GM18861 (cell line): ENCODE results near the gene TVP23C.

Experiments
- ATAC-seq: cut with Tn5 transposase; IDR thresholded peaks from one replicate; pipeline ENCODE4 v1.9.1; 2021; ENCODE audit not compliant: unreplicated experiment

TVP23C gene

GRCh38 chr17:15465045-15465701 is 98.1 kb downstream of the TVP23C start:
- no peak for ATAC-seq

GRCh38 chr17:15464231-15464985 is 98.9 kb downstream of the TVP23C start:
- ATAC-seq = no peak

- no peak for ATAC-seq
Observed at GRCh38 chr17:15462976-15463772, 100.1 kb downstream of the TVP23C start.

GRCh38 chr17:15457723-15458094 is 105.6 kb downstream of the TVP23C start:
- no peak for ATAC-seq

- no peak for ATAC-seq
Observed at GRCh38 chr17:15456972-15457722, 106.1 kb downstream of the TVP23C start.

GRCh38 chr17:15456496-15456895 is 106.8 kb downstream of the TVP23C start:
- ATAC-seq = no peak

- ATAC-seq = no peak
Observed at GRCh38 chr17:15454346-15454745, 108.9 kb downstream of the TVP23C start.

- no peak for ATAC-seq
Observed at GRCh38 chr17:15453782-15454181, 109.5 kb downstream of the TVP23C start.

- ATAC-seq = no peak
Observed at GRCh38 chr17:15453246-15453645, 110.0 kb downstream of the TVP23C start.

- ATAC-seq = no peak
Observed at GRCh38 chr17:15452746-15453145, 110.5 kb downstream of the TVP23C start.
